Central memory CD8-positive, alpha-beta T cell (primary cell): ENCODE results near the gene SRSF2.
"Not testable (repeated sequence)": the region's sequence is repeated elsewhere in the genome, so short reads cannot be mapped to it uniquely, and the experiment has no call there.

Experiments used
- ATAC-seq: fragments of 150-1000 bp; cut with Tn5 transposase; replicated peaks from 2 replicates; pipeline ENCODE4 v1.10.0; 2022; ENCODE audit warnings: mild to moderate bottlenecking, moderate FRiP score, moderate number of reproducible peaks; ENCODE audit not compliant: poor library complexity, severe bottlenecking; ENCODE audit errors: extremely low read depth
- DNase-seq, 2 donors: peaks; one replicate each; pipeline ENCODE4 v3.0.0; 2021; ENCODE audit warnings: low spot score in 2 of 2
- H3K27ac Mint-ChIP-seq: one replicate; pipeline ENCODE4 v1.8.0; 2022; ENCODE audit warnings: low read depth, mild to moderate bottlenecking, moderate library complexity, mixed read lengths
- H3K27me3 Mint-ChIP-seq: one replicate; pipeline ENCODE4 v1.8.0; 2022; ENCODE audit warnings: mixed read lengths
- H3K36me3 Mint-ChIP-seq: one replicate; pipeline ENCODE4 v1.8.0; 2022; ENCODE audit warnings: mild to moderate bottlenecking, moderate library complexity, mixed read lengths; ENCODE audit not compliant: insufficient read depth
- H3K4me1 Mint-ChIP-seq: one replicate; pipeline ENCODE4 v1.8.0; 2022; ENCODE audit warnings: mixed read lengths
- H3K4me3 Mint-ChIP-seq: one replicate; pipeline ENCODE4 v1.8.0; 2022; ENCODE audit warnings: mild to moderate bottlenecking, moderate library complexity, mixed read lengths
- H3K9me3 Mint-ChIP-seq: one replicate; pipeline ENCODE4 v1.8.0; 2022; ENCODE audit warnings: mixed read lengths

Gene SRSF2

DNA sequence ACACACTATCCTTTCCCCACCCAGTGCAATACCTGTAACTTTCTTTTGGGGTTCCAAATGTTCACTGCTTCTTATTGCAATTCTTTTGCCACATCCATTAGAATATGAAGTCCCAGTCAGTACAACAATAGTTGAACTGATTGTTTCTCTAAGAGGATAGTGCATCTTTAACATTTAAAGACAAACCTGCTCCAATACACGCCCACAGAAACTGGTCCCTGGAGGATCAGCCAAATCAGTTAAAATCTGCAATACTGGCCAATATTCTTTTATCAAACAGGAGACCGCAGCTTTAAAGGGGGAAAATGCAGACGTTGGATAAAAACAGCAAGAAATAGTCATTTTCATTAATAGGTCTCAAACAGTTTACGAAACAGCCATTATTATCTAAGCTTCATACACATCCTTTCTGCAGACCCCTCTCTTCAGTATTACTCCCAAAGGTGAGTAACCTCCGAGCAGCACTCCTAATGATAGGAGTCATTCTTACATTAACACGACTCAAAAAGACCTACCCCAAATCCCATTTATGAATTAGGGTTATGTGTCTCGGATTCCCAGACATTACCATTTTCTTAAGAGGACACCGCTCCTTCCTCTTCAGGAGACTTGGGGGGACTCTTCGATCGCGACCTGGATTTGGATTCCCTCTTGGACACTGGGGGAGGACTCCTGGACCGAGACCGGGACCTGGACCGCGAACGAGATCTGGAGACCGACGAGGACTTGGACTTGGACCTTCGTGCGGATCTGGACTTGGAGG lies 1.4 kb downstream of the SRSF2 start:
- peak overlapping the region; percentile 99 for H3K27ac Mint-ChIP-seq
- peak overlapping the region; percentile 95 for H3K4me3 Mint-ChIP-seq
- no peaks in the 10 kb centered on the region for H3K27me3 Mint-ChIP-seq
- ATAC-seq (no peak), DNase-seq (no peak)
- peaks cover 48% of the 10 kb centered on the region for H3K4me1 Mint-ChIP-seq
- peaks cover 73% of the 10 kb centered on the region for H3K36me3 Mint-ChIP-seq
- H3K9me3 Mint-ChIP-seq: no peaks in the 10 kb centered on the region

DNA sequence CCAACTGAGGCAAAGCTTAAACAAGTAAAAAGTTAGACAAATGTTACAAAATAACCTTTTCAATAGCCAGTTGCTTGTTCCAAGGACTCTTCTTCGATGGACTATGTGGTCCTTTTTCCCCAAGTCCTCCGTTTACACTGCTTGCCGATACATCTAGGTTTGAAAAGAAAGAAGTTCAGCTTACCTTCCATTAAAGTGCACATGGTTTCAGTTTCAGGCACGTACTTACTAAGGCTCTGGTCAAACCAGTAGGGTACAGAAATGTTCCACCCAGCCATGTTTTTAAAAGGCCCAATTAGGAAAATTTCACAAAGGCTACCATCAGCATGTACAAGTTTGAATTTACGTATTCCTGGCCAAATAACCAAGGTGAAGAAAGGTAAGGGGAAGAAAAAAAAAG lies 2.1 kb downstream of the SRSF2 start:
- no peaks in the 10 kb centered on the region for H3K9me3 Mint-ChIP-seq
- ATAC-seq: no peak
- H3K4me3 Mint-ChIP-seq: peak overlapping the region; percentile 95
- peaks cover 47% of the 10 kb centered on the region for H3K4me1 Mint-ChIP-seq
- H3K27ac Mint-ChIP-seq: peak overlapping the region; percentile 99
- H3K27me3 Mint-ChIP-seq: no peaks in the 10 kb centered on the region
- DNase-seq: no peak
- peaks cover 77% of the 10 kb centered on the region for H3K36me3 Mint-ChIP-seq

DNA sequence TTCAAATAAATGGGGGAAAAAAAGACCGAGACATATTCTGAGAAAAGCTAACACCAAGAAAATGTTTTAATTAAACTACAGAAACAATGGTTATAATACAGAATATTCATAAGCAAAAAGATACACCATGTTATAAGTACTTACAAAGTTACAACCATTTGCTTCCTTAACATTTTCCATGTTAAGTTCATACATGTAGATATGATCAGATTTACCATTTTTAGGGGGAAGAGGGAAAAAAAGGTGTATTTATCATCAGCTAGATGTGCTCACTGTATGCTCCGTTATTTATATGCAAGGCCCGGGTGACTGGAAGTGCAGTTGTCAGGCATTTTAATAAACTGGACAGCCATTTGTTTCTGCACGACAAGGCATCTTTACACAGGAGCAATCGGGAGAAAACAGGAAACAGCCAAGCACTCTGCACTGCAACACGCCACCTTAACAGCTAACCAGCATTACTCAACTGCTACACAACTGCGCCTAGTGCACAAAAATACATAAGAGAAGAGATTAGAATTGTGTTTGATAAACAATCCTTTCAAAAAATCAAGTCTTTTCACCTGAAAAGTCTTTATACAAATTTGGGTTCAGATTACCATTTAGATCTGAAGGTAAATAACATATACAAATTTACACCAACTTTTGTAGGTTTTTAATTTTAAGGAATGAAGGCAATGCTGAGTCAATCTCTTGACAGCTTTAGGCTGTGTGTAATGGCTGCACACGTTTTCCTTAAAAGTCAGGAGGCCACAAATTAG lies 2.9 kb downstream of the SRSF2 start:
- Mint-ChIP-seq H3K9me3 (no peaks in the 10 kb centered on the region), H3K27ac (peak overlapping the region; percentile 99), H3K4me3 (peak overlapping the region; percentile 95), H3K4me1 (peaks cover 47% of the 10 kb centered on the region), H3K36me3 (peaks cover 84% of the 10 kb centered on the region), H3K27me3 (no peaks in the 10 kb centered on the region)
- ATAC-seq (no peak), DNase-seq (no peak)

DNA sequence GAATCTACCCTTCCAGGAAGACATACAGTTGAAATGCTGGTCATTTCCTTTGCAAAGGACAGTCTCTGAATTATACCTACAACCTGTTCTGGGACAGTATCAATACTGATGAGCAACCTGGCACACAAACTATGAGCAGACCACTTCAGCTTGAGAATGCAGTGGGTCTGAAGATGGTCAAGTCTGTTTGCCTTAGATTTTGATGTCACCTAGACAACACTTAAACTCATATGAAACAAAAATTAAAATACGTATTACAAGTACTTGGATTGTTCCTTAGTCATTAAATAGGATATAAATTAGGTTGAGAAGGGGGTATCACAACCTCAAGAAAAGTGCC lies 3.5 kb downstream of the SRSF2 start:
- Mint-ChIP-seq H3K4me3 (peak overlapping the region; percentile 95), H3K27me3 (no peaks in the 10 kb centered on the region), H3K9me3 (no peaks in the 10 kb centered on the region), H3K36me3 (peaks cover 83% of the 10 kb centered on the region), H3K4me1 (peaks cover 41% of the 10 kb centered on the region), H3K27ac (peak overlapping the region; percentile 99)
- ATAC-seq (no peak), DNase-seq (no peak)

DNA sequence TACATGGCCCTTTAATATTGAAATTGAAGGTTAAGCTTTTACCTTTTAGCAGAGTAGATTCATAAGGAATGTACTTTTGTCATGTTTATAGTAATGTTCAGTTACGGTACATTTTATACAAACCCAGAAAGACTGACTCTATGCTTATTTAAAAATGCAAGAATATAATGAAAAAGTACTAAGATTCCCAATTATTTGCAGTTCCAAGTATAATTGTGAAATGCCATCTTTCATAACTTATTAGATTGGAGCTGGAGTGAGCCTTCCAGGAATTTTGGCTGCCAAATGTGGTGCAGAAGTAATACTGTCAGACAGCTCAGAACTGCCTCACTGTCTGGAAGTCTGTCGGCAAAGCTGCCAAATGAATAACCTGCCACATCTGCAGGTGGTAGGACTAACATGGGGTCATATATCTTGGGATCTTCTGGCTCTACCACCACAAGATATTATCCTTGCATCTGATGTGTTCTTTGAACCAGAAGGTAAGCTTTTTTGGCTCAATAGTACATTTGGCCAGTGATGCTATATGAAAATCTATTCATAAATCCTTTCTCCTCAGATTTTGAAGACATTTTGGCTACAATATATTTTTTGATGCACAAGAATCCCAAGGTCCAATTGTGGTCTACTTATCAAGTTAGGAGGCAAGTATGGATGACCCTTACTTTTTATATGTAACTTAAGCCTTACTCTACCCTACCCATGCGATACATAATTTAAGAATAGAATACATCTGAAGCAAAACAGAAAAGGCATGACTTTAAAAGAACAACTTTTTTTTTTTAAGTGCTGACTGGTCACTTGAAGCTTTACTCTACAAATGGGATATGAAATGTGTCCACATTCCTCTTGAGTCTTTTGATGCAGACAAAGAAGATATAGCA lies 4.2 kb downstream of the SRSF2 start:
- H3K4me3 Mint-ChIP-seq: peak overlapping the region; percentile 95
- peak overlapping the region; percentile 99 for H3K27ac Mint-ChIP-seq
- H3K27me3 Mint-ChIP-seq: no peaks in the 10 kb centered on the region
- ATAC-seq (no peak), DNase-seq (no peak)
- H3K9me3 Mint-ChIP-seq: no peaks in the 10 kb centered on the region
- H3K4me1 Mint-ChIP-seq: peaks cover 36% of the 10 kb centered on the region
- peaks cover 78% of the 10 kb centered on the region for H3K36me3 Mint-ChIP-seq

DNA sequence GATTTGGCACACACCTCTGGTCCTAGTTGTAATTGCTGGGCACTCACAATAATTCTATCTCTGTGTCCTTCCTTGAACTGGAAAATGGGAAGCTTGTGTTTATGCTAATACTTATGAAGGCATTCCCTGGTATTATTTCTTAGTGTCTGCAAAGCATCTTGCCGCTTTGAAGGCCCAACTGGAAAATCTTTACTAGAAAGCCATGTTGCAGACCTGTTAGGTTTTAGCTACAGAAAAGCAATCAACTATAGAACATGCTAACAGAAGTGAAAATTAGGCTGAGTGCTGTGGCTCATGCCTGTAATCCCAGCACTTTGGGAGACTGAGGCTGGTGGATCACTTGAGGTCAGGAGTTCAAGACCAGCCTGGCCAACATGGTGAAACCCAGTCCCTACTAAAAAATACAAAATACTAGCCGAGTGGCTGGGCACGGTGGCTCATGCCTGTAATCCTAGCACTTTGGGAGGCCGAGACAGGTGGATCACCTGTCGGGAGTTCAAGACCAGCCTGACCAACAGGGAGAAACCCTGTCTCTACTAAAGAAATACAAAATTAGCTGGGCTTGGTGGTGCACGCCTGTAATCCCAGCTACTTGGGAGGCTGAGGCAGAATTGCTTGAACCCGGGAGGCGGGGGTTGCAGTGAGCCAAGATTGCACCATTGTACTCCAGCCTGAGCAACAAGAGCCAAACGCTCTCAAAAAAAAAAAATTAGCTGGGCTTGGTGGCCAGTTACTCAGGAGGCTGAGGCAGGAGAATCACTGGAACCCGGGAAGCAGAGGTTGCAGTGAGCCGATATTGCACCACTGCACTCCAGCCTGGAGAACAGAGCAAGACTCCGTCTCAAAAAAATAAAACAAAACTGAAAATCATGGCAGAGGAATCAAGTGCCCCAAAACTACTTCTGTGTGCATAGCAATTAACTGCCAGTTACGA lies 5.1 kb downstream of the SRSF2 start:
- peaks cover 78% of the 10 kb centered on the region for H3K36me3 Mint-ChIP-seq
- H3K9me3 Mint-ChIP-seq, ATAC-seq: not testable (repeated sequence)

DNA sequence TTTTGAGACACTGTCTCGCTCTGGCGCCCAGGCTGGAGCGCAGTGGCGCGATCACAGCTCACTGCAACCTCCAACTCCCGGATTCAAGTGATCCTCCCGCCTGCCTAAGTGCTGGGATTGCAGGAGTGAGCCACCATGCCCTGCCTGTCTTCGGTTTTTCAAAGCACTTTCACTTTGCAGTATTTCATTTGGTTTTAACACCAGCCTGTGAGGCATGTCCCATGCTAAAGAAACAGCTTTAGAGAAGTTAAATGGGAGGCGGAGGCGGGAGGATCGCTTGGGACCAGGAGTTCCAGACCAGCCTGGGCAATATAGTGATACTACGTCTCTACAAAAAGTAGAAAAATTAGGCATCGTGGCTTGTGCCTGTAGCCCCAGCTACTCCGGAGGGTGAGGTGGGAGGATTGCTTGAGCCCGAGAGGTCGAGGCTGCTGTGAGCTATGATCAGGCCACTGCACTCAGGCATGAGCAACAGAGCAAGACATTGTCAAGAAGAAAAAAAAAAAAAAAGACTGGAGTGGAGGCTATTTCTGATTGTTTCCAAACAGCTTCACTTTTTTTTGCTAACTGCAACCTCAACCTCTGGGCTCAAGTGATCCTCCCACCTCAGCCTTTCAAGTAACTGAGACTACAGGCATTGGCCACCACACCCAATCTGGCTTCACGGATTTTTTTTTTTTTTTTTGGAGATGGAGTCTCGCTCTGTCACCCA lies 9.2 kb downstream of the SRSF2 start:
- Mint-ChIP-seq H3K27me3 (no peaks in the 10 kb centered on the region), H3K27ac (peak overlapping the region; percentile 99), H3K4me3 (peak overlapping the region; percentile 90), H3K9me3 (no peaks in the 10 kb centered on the region), H3K4me1 (peaks cover 23% of the 10 kb centered on the region), H3K36me3 (peaks cover 80% of the 10 kb centered on the region)
- no peak for DNase-seq
- no peak for ATAC-seq

More for the DNA sequence above, 5.1 kb downstream of the SRSF2 start:
- not testable (repeated sequence) for H3K27me3 Mint-ChIP-seq, H3K4me3 Mint-ChIP-seq, DNase-seq, H3K27ac Mint-ChIP-seq
- peaks cover 43% of the 10 kb centered on the region for H3K4me1 Mint-ChIP-seq

DNA sequence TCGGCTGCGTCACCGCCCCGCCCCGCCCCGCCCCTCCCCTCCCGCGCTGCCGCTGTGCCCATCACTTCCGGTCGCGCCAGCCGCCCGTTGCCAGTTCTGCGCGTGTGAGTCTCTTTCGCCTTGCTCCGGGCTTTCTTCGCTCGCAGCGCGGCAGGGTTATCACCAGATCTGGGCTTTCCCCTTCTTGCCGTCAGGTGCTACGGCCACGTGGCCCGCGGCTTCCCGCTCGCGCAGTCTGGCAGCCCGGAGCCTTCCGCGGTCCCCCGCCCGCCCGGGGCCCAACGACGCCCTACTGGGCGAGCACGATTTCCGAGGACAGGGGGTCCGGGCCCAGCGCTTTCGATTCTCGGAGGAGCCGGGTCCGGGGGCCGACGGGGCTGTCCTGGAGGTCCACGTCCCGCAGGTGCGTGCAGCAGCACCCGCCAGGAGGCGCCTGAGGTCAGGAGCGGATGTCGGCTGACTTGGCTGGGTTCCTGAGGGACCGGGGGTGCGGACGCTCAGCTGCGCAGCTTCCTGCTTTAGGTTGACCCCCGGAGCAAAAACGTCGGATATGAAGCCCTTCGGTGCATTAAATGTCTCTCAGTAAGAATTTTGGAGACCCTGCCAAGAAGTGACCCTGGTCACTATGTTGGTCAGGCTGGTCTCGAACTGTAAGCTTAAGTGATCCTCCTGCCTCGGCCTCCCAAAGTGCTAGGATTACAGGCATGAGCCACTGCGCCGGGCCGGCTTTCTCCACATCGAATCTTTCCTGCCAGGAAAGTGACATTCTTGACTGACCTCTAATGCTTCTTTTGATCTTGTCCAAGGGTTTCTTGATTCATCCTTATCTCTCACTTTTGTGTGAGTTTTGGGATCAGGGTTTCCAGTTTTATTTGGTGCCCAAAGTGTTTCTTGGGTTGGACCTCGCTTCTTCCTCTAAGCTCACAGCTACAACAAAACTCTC lies 10.1 kb downstream of the SRSF2 start, which contains the start of gene METTL23:
Gene METTL23 (plus strand): TSS at position 64 of the 943 bp plus-strand sequence. CDS start 2,872 bp downstream, outside the sequence.
- ATAC-seq: peak; percentile 73
- Mint-ChIP-seq H3K9me3 (no peaks in the 10 kb centered on the region), H3K4me1 (peaks cover 26% of the 10 kb centered on the region), H3K4me3 (peak within 1 kb of the TSS; percentile 90), H3K36me3 (peaks cover 81% of the 10 kb centered on the region), H3K27ac (peak within 1 kb of the TSS; percentile 99), H3K27me3 (no peaks in the 10 kb centered on the region)
- peak; percentile 84 to 94 for DNase-seq

DNA sequence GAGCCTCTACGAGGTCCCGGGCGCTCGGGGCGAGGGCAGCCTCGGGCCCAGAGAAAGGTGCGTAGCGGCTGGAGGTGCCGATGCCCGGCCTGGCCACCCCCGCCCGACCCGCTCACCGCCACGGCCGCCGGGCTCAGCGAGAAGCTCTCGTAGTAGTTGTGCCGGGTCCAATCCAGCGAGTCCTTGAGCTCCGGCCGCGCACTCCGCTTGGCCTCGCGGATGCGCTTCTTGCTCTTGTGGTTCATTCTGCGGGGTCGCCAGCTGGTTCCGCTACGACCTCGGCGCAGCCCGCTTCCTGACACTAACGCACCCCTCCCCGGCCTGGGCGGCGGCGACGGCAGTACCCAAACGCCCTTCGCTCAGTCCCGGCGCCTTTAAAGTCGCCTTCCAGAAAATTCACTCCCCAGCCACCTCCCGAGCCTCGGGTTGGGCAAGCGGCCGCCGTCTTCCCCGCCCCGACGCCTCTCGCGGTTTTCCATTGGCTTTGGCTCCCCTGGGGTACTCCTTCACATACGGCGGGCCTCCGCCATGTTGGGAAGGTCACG lies 10.8 kb downstream of the SRSF2 start, which contains the start of gene JMJD6:
Gene JMJD6 (minus strand): TSS at position 376 of the 545 bp plus-strand sequence. CDS start 131 bp downstream, at position 245.
- peaks cover 82% of the 10 kb centered on the region for H3K36me3 Mint-ChIP-seq
- peak within 1 kb of the TSS; percentile 90 for H3K4me3 Mint-ChIP-seq
- no peaks in the 10 kb centered on the region for H3K9me3 Mint-ChIP-seq
- no peak for DNase-seq
- ATAC-seq: peak; percentile 73
- H3K4me1 Mint-ChIP-seq: peaks cover 34% of the 10 kb centered on the region
- H3K27ac Mint-ChIP-seq: peak within 1 kb of the TSS; percentile 99
- H3K27me3 Mint-ChIP-seq: no peaks in the 10 kb centered on the region

DNA sequence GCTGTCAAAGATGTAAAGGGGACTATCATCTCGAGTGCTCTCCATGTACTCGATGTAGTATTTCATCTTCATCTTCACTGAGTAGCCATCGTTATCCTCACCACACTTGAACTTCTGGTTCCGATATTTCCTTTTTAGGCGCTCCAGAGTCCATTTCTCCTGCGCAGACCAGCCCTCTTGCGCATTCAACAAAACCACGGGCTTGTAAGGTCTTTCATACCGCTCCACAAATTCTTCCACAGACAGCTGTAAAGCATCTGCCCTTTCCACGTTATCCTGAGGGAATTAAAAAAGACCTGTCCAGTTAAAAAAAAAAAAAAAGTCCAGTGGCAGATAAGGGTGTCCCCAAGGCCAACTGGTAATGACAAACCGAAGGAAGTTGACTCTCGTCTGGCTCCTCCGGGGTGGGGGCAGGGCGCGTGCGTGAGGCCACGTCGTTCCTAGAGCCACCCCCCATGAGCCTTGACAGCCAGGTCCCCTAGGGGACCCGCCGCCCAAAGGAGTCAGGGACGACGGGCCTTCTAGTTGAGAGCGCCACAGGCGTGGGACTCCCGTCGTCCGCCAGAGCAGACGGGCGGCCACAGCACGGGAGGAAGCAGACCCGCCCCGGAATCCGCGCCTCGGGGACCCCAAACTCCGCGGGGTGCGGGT lies 11.4 kb downstream of the SRSF2 start:
- no peaks in the 10 kb centered on the region for H3K9me3 Mint-ChIP-seq
- peaks cover 85% of the 10 kb centered on the region for H3K36me3 Mint-ChIP-seq
- no peaks in the 10 kb centered on the region for H3K27me3 Mint-ChIP-seq
- H3K27ac Mint-ChIP-seq: peak overlapping the region; percentile 99
- DNase-seq: peak in 1 of 2 donors; percentile 70
- peak overlapping the region; percentile 90 for H3K4me3 Mint-ChIP-seq
- H3K4me1 Mint-ChIP-seq: peaks cover 37% of the 10 kb centered on the region
- peak; percentile 35 for ATAC-seq
